ENCODE data around the gene FYN. TPM values are rescaled to one million over a fixed set of nuclear protein-coding genes. Genes with fewer than 3 reads are reported as not detected.
"Not testable (repeated sequence)": the region's sequence is repeated elsewhere in the genome, so short reads cannot be mapped to it uniquely, and the experiment has no call there.

The FYN gene
- total and polyA plus RNA-seq, 10 of the 15 experiments (the other 5 are each of a cell fraction or from before 2014, with no cell fraction given), result 51.4 to 247 (median 138) TPM

DNA sequence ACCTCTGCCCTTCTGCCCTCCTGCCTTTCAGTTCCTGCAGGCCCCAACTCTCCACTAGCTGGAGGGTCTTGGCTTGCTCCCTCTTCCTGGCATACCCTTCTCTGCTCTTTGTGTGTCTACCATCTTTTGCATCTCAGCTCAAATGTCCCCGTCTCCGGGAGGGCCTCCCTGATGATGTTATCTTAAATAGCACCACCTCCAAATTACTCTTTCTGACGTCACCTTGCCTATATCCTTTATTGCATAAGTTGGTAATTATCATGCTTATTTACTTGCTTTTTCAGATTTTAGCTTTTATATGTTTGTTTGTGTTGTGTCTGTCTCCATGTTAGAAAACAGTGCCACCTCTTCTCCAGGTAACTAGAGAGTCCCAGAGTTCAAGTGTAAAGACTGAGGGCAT, 36.0 kb upstream of the FYN start:
- DNase-seq (ENCODE audit: low read depth, low spot score), result no peak
- H3K4me3 ChIP-seq, result no peak overlapping the region
- ChIA-PET RAD21 (ENCODE audit: unreplicated experiment) (no interaction called here), SMC1A (ENCODE audit: uncharacterized antibody, unreplicated experiment) (interaction anchor here (0.7 kb wide), 1 partner anchor 84 kb away, joined by 3 read pairs; no protein-coding TSS in a partner anchor), CTCF (interaction anchor here (0.6 kb wide), 1 partner anchor 1382 kb away, joined by 3 read pairs; no protein-coding TSS in a partner anchor), POLR2A (no interaction called here)
- no peaks in the 10 kb centered on the region for H3K4me1 ChIP-seq (ENCODE audit: control insufficient read depth, insufficient read depth, low read length)
- no peak for ATAC-seq
- BruUV-seq (replicated peaks), result no TSS peak
- no peaks in the 10 kb centered on the region for H3K36me3 ChIP-seq (ENCODE audit: control insufficient read depth in 2 of 2, insufficient read depth in 2 of 2, low read length in 1 of 2)
- no peak overlapping the region for H2AFZ ChIP-seq (ENCODE audit: control insufficient read depth, low read depth, low read length)
- WGBS (ENCODE audit: insufficient coverage, insufficient replicate concordance, low lambda C conversion rate, missing lambda C conversion rate), result 29% methylated on average over 3 of the region's 3 CpGs
- H3K79me2 ChIP-seq (ENCODE audit: control insufficient read depth, insufficient read depth, low read length), result no peaks in the 10 kb centered on the region
- intact Hi-C loops (cut with micrococcal nuclease; ENCODE audit: unreplicated experiment) (no loop called here), in situ Hi-C loops (cut with MboI) (no loop called here)
- no peaks in the 10 kb centered on the region for H3K9me3 ChIP-seq (replicated peaks; ENCODE audit: control insufficient read depth, insufficient read depth, low read length)
- no peak overlapping the region for H3K27ac ChIP-seq (ENCODE audit: control insufficient read depth, insufficient read depth)
- FAIRE-seq, result no peak
- no peaks in the 10 kb centered on the region for H3K27me3 ChIP-seq (replicated peaks in 1 of 2; ENCODE audit: control insufficient read depth in 2 of 2, insufficient read depth in 2 of 2, low read length in 1 of 2)
- H4K20me1 ChIP-seq (ENCODE audit: control insufficient read depth, insufficient read depth), result no peaks in the 10 kb centered on the region
- no peak overlapping the region for H3K9ac ChIP-seq (ENCODE audit: control insufficient read depth, insufficient read depth, low read length)
- H3K4me2 ChIP-seq (ENCODE audit: control insufficient read depth, insufficient read depth), result no peak overlapping the region
- TF ChIP-seq ZBED1 (IDR thresholded peaks at IDR 0.05; ENCODE audit: borderline replicate concordance) (no peak), NR2C1 (IDR thresholded peaks at IDR 0.05) (no peak)
- TF ChIP-seq, protein P1, sequence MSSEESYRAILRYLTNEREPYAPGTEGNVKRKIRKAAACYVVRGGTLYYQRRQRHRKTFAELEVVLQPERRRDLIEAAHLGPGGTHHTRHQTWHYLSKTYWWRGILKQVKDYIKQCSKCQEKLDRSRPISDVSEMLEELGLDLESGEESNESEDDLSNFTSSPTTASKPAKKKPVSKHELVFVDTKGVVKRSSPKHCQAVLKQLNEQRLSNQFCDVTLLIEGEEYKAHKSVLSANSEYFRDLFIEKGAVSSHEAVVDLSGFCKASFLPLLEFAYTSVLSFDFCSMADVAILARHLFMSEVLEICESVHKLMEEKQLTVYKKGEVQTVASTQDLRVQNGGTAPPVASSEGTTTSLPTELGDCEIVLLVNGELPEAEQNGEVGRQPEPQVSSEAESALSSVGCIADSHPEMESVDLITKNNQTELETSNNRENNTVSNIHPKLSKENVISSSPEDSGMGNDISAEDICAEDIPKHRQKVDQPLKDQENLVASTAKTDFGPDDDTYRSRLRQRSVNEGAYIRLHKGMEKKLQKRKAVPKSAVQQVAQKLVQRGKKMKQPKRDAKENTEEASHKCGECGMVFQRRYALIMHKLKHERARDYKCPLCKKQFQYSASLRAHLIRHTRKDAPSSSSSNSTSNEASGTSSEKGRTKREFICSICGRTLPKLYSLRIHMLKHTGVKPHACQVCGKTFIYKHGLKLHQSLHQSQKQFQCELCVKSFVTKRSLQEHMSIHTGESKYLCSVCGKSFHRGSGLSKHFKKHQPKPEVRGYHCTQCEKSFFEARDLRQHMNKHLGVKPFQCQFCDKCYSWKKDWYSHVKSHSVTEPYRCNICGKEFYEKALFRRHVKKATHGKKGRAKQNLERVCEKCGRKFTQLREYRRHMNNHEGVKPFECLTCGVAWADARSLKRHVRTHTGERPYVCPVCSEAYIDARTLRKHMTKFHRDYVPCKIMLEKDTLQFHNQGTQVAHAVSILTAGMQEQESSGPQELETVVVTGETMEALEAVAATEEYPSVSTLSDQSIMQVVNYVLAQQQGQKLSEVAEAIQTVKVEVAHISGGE (CRISPR knock-in tag; IDR thresholded peaks at IDR 0.05), result no peak

DNA sequence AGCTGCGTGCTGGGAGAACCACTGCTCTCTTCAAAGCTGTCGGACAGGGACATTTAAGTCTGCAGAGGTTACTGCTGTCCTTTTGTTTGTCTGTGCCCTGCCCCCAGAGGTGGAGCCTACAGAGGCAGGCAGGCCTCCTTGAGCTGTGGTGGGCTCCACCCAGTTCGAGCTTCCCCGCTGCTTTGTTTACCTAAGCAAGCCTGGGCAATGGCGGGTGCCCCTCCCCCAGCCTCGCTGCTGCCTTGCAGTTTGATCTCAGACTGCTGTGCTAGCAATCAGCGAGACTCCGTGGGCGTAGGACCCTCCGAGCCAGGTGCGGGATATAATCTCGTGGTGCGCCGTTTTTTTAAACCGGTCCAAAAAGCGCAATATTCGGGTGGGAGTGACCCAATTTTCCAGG, 35.1 kb upstream of the FYN start:
- H3K79me2 ChIP-seq (ENCODE audit: control insufficient read depth, insufficient read depth, low read length); DNase-seq (ENCODE audit: low read depth, low spot score); FAIRE-seq; H3K4me3 ChIP-seq; H3K9ac ChIP-seq (ENCODE audit: control insufficient read depth, insufficient read depth, low read length); H3K27me3 ChIP-seq (replicated peaks in 1 of 2; ENCODE audit: control insufficient read depth in 2 of 2, insufficient read depth in 2 of 2, low read length in 1 of 2); H3K4me1 ChIP-seq (ENCODE audit: control insufficient read depth, insufficient read depth, low read length); ATAC-seq; RAD21 ChIA-PET (ENCODE audit: unreplicated experiment); H2AFZ ChIP-seq (ENCODE audit: control insufficient read depth, low read depth, low read length); CTCF ChIA-PET; H3K27ac ChIP-seq (ENCODE audit: control insufficient read depth, insufficient read depth); H3K4me2 ChIP-seq (ENCODE audit: control insufficient read depth, insufficient read depth); intact Hi-C loops (cut with micrococcal nuclease; ENCODE audit: unreplicated experiment); H4K20me1 ChIP-seq (ENCODE audit: control insufficient read depth, insufficient read depth); H3K9me3 ChIP-seq (replicated peaks; ENCODE audit: control insufficient read depth, insufficient read depth, low read length); in situ Hi-C loops (cut with MboI); H3K36me3 ChIP-seq (ENCODE audit: control insufficient read depth in 2 of 2, insufficient read depth in 2 of 2, low read length in 1 of 2); BruUV-seq (replicated peaks); POLR2A ChIA-PET; SMC1A ChIA-PET (ENCODE audit: uncharacterized antibody, unreplicated experiment): not testable (repeated sequence)
- 68% methylated on average over 13 of the region's 17 CpGs for WGBS (ENCODE audit: insufficient coverage, insufficient replicate concordance, low lambda C conversion rate, missing lambda C conversion rate)
